Right atrium auricular region (tissue), 2 donors: Measurements from ENCODE around the gene FAM83F. TPM values are rescaled to one million over a fixed set of nuclear protein-coding genes. Genes with fewer than 3 reads are reported as not detected.

Experiments used
- total RNA-seq, 2 donors: library from RNA; depleted of rRNA; stranded (reverse); fragments of >200 nt; gene quantifications; one replicate each; pipeline ENCODE4 v1.1.0, GENCODE V29; 2016

FAM83F gene
- total RNA-seq, 2 donors from 2014 or later: 4.4 to 4.6 TPM

Other genes with a start within 250 kb of the FAM83F start
- not detected for gene ENTHD1, start 101.2 kb upstream of the FAM83F start, total RNA-seq
- 1 to 10 TPM; 1.3 to 2.4 TPM for gene GRAP2, start 93.9 kb upstream of the FAM83F start, total RNA-seq
- gene TMA7B, start 34.6 kb upstream of the FAM83F start, total RNA-seq: not detected
- gene TNRC6B, start 183.0 kb downstream of the FAM83F start, total RNA-seq: 10 to 100 TPM; 25.0 to 27.1 TPM